Mesothelial cell of epicardium (in vitro differentiated cells): ENCODE results near the gene FBXW7. TPM values are rescaled to one million over a fixed set of nuclear protein-coding genes. Genes with fewer than 3 reads are reported as not detected.

ENCODE experiments used
- DNase-seq, 2 experiments: peaks; one replicate each; pipeline ENCODE4 v3.0.0; 2021; ENCODE audit warnings: low spot score in 2 of 2; ENCODE audit not compliant: unreplicated experiment in 2 of 2
- H3K27ac Mint-ChIP-seq: 2 replicates; pipeline ENCODE4 v1.8.0; 2021; ENCODE audit warnings: mixed read lengths
- H3K27me3 Mint-ChIP-seq: 2 replicates; pipeline ENCODE4 v1.8.0; 2021; ENCODE audit warnings: low read depth, mixed read lengths
- H3K36me3 Mint-ChIP-seq: 2 replicates; pipeline ENCODE4 v1.8.0; 2021; ENCODE audit warnings: mixed read lengths
- H3K4me1 Mint-ChIP-seq: 2 replicates; pipeline ENCODE4 v1.8.0; 2021; ENCODE audit warnings: mixed read lengths
- H3K4me3 Mint-ChIP-seq: 2 replicates; pipeline ENCODE4 v1.8.0; 2021; ENCODE audit warnings: mild to moderate bottlenecking, moderate library complexity, mixed read lengths
- H3K9me3 Mint-ChIP-seq: 2 replicates; pipeline ENCODE4 v1.8.0; 2021; ENCODE audit warnings: mixed read lengths
- total RNA-seq: library from RNA; stranded (reverse); gene quantifications from 3 replicates; pipeline ENCODE4 v1.2.1, GENCODE V29; 2021
- TF ChIP-seq, protein P1 (sequence below): fragments of 200-600 bp; sonication (generic); IDR thresholded peaks from one replicate; pipeline ENCODE4 v1.5.0; 2021; ENCODE audit warnings: antibody characterized with exemption; ENCODE audit not compliant: unreplicated experiment

Gene FBXW7
- total RNA-seq, 1 donor from 2014 or later = 46.4 TPM

DNA sequence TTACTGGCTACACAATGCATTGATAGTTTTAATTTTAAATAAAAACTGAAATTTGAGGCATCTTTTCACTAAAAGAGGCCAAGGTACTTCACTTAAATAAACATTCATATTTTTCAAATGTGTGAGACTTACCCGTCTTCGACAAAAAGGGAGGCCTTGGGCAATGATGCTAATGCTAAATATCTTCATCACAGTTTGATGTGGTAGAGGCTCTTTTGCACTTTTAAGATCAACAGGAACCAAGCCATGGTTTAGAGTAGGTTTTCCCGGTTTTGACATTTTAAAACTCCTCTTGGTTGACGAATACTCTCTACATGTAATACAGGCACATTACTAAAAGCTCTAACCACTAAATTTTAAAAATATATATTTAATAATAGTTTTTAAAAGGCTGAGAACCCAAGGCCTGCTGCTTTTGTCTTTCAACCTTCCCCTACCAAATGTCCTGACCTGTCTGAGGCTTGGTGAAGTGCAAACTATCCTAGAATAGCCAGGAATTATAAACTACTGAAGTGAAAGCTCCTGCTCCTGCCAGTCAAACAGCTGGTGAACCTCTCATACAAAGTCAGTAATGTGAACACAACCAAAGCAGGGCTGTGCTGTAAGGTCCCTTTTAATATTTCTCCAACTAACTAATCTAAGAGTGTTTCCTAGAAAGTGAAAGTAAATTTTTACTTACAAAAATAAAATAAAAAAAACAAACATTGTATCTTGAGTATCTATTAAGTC is 153.7 kb downstream of the FBXW7 start:
- Mint-ChIP-seq H3K4me1 (peaks cover 7% of the 10 kb centered on the region), H3K9me3 (no peaks in the 10 kb centered on the region), H3K27ac (peak overlapping the region; percentile 41), H3K4me3 (no peak overlapping the region), H3K27me3 (no peaks in the 10 kb centered on the region), H3K36me3 (no peaks in the 10 kb centered on the region)
- DNase-seq = no peak
- TF ChIP-seq, protein P1, sequence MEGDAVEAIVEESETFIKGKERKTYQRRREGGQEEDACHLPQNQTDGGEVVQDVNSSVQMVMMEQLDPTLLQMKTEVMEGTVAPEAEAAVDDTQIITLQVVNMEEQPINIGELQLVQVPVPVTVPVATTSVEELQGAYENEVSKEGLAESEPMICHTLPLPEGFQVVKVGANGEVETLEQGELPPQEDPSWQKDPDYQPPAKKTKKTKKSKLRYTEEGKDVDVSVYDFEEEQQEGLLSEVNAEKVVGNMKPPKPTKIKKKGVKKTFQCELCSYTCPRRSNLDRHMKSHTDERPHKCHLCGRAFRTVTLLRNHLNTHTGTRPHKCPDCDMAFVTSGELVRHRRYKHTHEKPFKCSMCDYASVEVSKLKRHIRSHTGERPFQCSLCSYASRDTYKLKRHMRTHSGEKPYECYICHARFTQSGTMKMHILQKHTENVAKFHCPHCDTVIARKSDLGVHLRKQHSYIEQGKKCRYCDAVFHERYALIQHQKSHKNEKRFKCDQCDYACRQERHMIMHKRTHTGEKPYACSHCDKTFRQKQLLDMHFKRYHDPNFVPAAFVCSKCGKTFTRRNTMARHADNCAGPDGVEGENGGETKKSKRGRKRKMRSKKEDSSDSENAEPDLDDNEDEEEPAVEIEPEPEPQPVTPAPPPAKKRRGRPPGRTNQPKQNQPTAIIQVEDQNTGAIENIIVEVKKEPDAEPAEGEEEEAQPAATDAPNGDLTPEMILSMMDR = no peak

DNA sequence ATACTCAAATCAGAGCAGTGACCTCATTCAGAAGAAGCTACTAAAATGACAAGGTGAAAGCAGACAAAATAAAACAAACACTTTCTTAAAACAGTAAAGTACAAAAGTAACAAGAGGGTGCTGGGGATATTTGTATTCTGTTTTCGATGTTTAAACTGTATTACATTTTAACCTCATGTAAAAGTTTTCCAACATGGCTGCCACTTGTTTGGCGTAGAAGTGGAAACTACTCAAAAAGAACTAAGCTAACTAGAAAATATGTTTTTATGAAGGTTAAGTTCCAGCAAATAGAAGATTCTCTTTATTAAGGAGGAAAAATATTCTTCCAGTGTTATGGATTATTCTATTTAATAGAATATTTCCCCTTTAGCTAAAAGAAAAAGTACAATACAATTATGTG is 155.0 kb downstream of the FBXW7 start:
- H3K27me3 Mint-ChIP-seq = no peaks in the 10 kb centered on the region
- peaks cover 7% of the 10 kb centered on the region for H3K4me1 Mint-ChIP-seq
- TF ChIP-seq, protein P1 = no peak

DNA sequence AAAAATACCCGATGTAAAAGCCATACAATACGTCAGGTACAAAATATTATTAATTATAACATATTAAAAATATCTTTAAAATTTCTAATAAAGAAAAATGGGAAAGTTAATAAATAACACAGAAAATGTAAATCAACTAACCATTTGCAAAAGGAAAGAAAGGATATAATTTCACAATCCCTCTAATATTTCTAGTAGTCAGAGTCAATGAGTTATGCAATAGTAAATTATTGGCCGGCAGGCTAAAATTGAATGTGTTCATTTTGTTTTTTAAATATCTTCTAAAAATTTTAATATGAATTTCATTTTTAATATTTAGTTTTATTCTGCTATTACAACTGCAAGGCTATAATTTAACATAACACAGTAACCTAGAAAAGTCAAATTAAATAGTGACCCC is 155.7 kb downstream of the FBXW7 start:
- H3K27ac Mint-ChIP-seq = no peak overlapping the region
- no peak overlapping the region for H3K4me3 Mint-ChIP-seq
- no peaks in the 10 kb centered on the region for H3K27me3 Mint-ChIP-seq
- DNase-seq = no peak
- no peaks in the 10 kb centered on the region for H3K36me3 Mint-ChIP-seq
- H3K4me1 Mint-ChIP-seq = peaks cover 7% of the 10 kb centered on the region
- TF ChIP-seq, protein P1 = no peak
- H3K9me3 Mint-ChIP-seq = no peaks in the 10 kb centered on the region

More for the DNA sequence above, 155.0 kb downstream of the FBXW7 start:
- Mint-ChIP-seq H3K9me3 (no peaks in the 10 kb centered on the region), H3K36me3 (no peaks in the 10 kb centered on the region), H3K27ac (no peak overlapping the region), H3K4me3 (no peak overlapping the region)
- no peak for DNase-seq

DNA sequence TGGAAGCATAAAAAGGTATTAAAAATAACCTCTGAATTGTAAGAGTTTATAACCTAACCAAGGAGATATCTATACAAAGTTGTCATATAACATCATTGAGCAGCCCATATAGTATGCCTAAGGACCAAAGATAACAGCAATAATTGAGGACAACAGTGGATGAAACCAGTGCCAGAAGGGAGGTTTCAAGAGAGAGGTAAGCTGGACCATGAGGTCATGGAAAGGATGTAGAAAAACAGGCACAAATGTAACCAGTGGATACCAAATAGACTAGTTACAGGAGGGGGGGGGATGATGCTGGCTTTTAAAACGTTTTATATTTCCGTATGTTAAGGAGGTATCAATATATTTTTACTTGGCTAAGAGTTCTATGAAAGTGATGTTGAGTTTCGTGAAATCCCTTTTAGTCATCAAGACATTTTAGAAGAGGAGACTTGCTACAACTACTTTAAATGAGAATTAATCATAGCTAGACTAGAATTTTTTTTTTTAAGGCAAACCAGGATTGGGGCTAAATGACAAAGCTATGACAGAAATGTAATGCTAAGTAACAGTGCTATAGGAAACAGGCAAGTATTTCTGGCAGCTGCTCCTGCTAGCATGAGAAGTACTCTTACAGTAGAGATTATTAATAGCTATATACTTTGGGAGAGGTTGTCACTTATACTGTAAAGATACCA is 161.1 kb downstream of the FBXW7 start:
- no peak overlapping the region for H3K4me3 Mint-ChIP-seq
- H3K27me3 Mint-ChIP-seq = no peaks in the 10 kb centered on the region
- no peaks in the 10 kb centered on the region for H3K9me3 Mint-ChIP-seq
- H3K4me1 Mint-ChIP-seq = peaks cover 2% of the 10 kb centered on the region
- TF ChIP-seq, protein P1 = no peak
- no peak for DNase-seq
- H3K36me3 Mint-ChIP-seq = no peaks in the 10 kb centered on the region
- no peak overlapping the region for H3K27ac Mint-ChIP-seq

DNA sequence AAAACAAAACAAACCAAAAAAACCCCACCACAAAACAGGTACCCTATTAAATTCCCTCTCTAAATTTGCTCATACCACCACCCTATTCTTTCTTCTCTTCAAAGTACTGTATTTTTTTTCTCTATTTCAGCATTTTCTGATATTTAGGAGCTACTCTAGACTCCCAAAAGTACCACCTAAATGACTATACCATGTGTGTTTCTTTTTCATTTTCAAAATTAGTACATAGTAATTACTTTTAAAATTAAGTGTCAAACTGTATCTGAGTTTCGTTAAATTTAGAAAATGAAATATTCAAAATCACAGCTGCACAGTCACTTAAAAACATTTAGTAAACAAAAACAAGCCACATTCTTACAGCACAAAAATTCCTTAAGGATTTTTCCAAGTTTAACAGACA is 161.7 kb downstream of the FBXW7 start:
- H3K9me3 Mint-ChIP-seq = no peaks in the 10 kb centered on the region
- H3K36me3 Mint-ChIP-seq = no peaks in the 10 kb centered on the region
- DNase-seq = no peak
- TF ChIP-seq, protein P1 = no peak
- H3K4me1 Mint-ChIP-seq = peaks cover 7% of the 10 kb centered on the region
- no peak overlapping the region for H3K4me3 Mint-ChIP-seq
- H3K27me3 Mint-ChIP-seq = no peaks in the 10 kb centered on the region
- H3K27ac Mint-ChIP-seq = no peak overlapping the region
